A673 (cell line): Measurements from ENCODE around the gene CBFA2T3. TPM values are rescaled to one million over a fixed set of nuclear protein-coding genes. Genes with fewer than 3 reads are reported as not detected.

Experiments
- BruUV-seq: library from RNA; stranded (reverse); fragments of 400-500 nt; replicated peaks from 2 replicates; lab custom pipeline; 2021; lab: Mats Ljungman, UMichigan
- CTCF ChIA-PET: fragments of 300-600 bp; sonication (Branson Sonifier 250); formaldehyde crosslinking; loops from one replicate; lab custom pipeline; 2022; ENCODE audit warnings: antibody characterized with exemption; lab: Charles Lee
- POLR2A ChIA-PET: fragments of 300-600 bp; sonication (Branson Sonifier 250); formaldehyde crosslinking; loops from one replicate; lab custom pipeline; 2022; ENCODE audit warnings: antibody characterized with exemption; ENCODE audit not compliant: low non-redundant PET; lab: Charles Lee
- DNase-seq: peaks from one replicate; pipeline ENCODE4 v3.0.0-alpha.2; 2015; ENCODE audit warnings: low spot score
- H3K27ac ChIP-seq: fragments of 200-600 bp; sonication (generic); 2 replicates; pipeline ENCODE4 v1.5.1; 2016; ENCODE audit warnings: mixed run types, low read depth, mild to moderate bottlenecking, mixed read lengths, antibody characterized with exemption, low read length; ENCODE audit not compliant: poor library complexity, severe bottlenecking
- H3K27me3 ChIP-seq: fragments of 200-600 bp; sonication (generic); replicated peaks from 2 replicates; pipeline ENCODE4 v1.6.1; 2017; ENCODE audit warnings: mixed run types, low read depth, mild to moderate bottlenecking, mixed read lengths, antibody characterized with exemption, low read length; ENCODE audit not compliant: insufficient read depth, poor library complexity
- H3K36me3 ChIP-seq: fragments of 200-600 bp; sonication (generic); 2 replicates; pipeline ENCODE4 v1.6.1; 2016; ENCODE audit warnings: mixed run types, mild to moderate bottlenecking, mixed read lengths, antibody characterized with exemption, low read length; ENCODE audit not compliant: insufficient read depth, poor library complexity, severe bottlenecking
- H3K4me1 ChIP-seq: fragments of 200-600 bp; sonication (generic); 2 replicates; pipeline ENCODE4 v1.6.1; 2017; ENCODE audit warnings: mixed run types, mild to moderate bottlenecking, mixed read lengths, antibody characterized with exemption, low read length; ENCODE audit not compliant: insufficient read depth, poor library complexity, severe bottlenecking
- H3K4me3 ChIP-seq: fragments of 200-600 bp; sonication (generic); 2 replicates; pipeline ENCODE4 v1.5.1; 2016; ENCODE audit warnings: low read depth, mixed run types, mild to moderate bottlenecking, mixed read lengths, low read length; ENCODE audit not compliant: poor library complexity, severe bottlenecking
- H3K9me3 ChIP-seq: fragments of 200-600 bp; sonication (generic); 2 replicates; pipeline ENCODE4 v1.6.1; 2016; ENCODE audit warnings: mixed run types, low read depth, mild to moderate bottlenecking, mixed read lengths, antibody characterized with exemption, low read length; ENCODE audit not compliant: poor library complexity, severe bottlenecking
- CTCF ChIP-seq: fragments of 300-800, 200-600 bp; sonication (generic); conservative IDR thresholded peaks from 2 replicates; pipeline ENCODE4 v1.5.1; 2017; ENCODE audit warnings: low read depth, mild to moderate bottlenecking, antibody characterized with exemption, low read length, moderate library complexity, mixed read lengths
- EZH2 ChIP-seq: fragments of 200-600 bp; sonication (generic); IDR thresholded peaks from 2 replicates; pipeline ENCODE4 v1.6.1; 2017; ENCODE audit warnings: borderline replicate concordance, low read depth, mild to moderate bottlenecking, mixed read lengths, antibody characterized with exemption, low read length; ENCODE audit not compliant: poor library complexity, severe bottlenecking
- intact Hi-C: fragments of 100-400 bp; cut with micrococcal nuclease; formaldehyde crosslinking; loops from one replicate; pipeline ENCODE4 v1.10.0; 2022; ENCODE audit not compliant: unreplicated experiment
- total RNA-seq: library from RNA; stranded (reverse); gene quantifications from 2 replicates; pipeline ENCODE4 v1.2.3, GENCODE V29; 2021

Gene CBFA2T3
- total RNA-seq, 1 experiment from 2014 or later: 1.7 TPM

DNA sequence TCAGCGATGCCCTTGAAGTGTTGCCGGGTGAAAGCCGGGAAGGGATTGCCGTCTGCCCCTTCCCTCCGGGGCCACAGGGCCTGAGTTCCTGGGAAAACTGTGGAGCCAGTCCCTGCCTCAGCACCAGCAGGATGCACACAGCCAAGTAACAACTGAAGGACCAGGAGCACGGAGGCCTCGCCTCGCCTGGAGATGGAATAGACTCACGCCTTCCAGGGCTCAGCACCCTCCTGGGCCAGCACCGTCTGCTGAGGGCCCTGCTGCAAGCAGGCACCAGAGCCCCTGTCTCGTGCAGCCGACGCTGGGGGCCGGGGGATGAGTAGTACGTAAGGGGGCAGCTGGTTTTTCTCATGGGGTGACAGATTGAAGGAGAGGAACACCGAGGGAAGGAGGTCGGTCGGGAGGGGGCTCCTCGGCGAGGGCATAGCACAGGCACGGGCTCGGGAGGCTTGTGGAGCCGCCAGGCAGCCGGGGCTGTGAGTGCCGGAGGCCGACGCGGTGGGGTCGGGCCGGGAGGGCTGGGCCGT is 6.4 kb downstream of the CBFA2T3 start:
- CTCF ChIA-PET: no interaction called here
- no TSS peak for BruUV-seq
- POLR2A ChIA-PET: no interaction called here

GRCh38 chr16:88970050-88970449 is 7.0 kb downstream of the CBFA2T3 start:
- TF ChIP-seq EZH2: no peak
- no peak for TF ChIP-seq CTCF
- Histone ChIP-seq H3K27me3 (peaks cover 22% of the 10 kb centered on the region), H3K27ac (no peak overlapping the region), H3K36me3 (no peaks in the 10 kb centered on the region), H3K4me1 (no peaks in the 10 kb centered on the region), H3K4me3 (no peak overlapping the region), H3K9me3 (no peaks in the 10 kb centered on the region)
- intact Hi-C loops: no loop called here
- CTCF ChIA-PET: no interaction called here
- no TSS peak for BruUV-seq
- no peak for DNase-seq
- POLR2A ChIA-PET: no interaction called here

More for the DNA sequence above, 6.4 kb downstream of the CBFA2T3 start:
- Histone ChIP-seq H3K36me3 (no peaks in the 10 kb centered on the region), H3K27ac (no peak overlapping the region), H3K4me1 (no peaks in the 10 kb centered on the region), H3K9me3 (no peaks in the 10 kb centered on the region), H3K4me3 (no peak overlapping the region), H3K27me3 (peaks cover 25% of the 10 kb centered on the region)
- TF ChIP-seq EZH2 (no peak), CTCF (no peak)
- DNase-seq: no peak
- intact Hi-C loops: no loop called here

- DNase-seq: no peak
- POLR2A ChIA-PET: no interaction called here
- no peaks in the 10 kb centered on the region for H3K36me3 ChIP-seq
- H3K4me1 ChIP-seq: no peaks in the 10 kb centered on the region
- H3K4me3 ChIP-seq: no peak overlapping the region
- H3K27me3 ChIP-seq: peaks cover 22% of the 10 kb centered on the region
- H3K27ac ChIP-seq: no peak overlapping the region
- CTCF ChIA-PET: no interaction called here
- BruUV-seq: no TSS peak
- H3K9me3 ChIP-seq: no peaks in the 10 kb centered on the region
- no peak for TF ChIP-seq EZH2
- no peak for TF ChIP-seq CTCF
- intact Hi-C loops: no loop called here
These were observed 7.6 kb downstream of the CBFA2T3 start for GRCh38 chr16:88969361-88969831.
